ENCODE data around the gene SSC5D. TPM values are rescaled to one million over a fixed set of nuclear protein-coding genes. Genes with fewer than 3 reads are reported as not detected.

SSC5D gene
- total RNA-seq, 2 experiments from 2014 or later: 0.67 to 0.70 TPM

DNA sequence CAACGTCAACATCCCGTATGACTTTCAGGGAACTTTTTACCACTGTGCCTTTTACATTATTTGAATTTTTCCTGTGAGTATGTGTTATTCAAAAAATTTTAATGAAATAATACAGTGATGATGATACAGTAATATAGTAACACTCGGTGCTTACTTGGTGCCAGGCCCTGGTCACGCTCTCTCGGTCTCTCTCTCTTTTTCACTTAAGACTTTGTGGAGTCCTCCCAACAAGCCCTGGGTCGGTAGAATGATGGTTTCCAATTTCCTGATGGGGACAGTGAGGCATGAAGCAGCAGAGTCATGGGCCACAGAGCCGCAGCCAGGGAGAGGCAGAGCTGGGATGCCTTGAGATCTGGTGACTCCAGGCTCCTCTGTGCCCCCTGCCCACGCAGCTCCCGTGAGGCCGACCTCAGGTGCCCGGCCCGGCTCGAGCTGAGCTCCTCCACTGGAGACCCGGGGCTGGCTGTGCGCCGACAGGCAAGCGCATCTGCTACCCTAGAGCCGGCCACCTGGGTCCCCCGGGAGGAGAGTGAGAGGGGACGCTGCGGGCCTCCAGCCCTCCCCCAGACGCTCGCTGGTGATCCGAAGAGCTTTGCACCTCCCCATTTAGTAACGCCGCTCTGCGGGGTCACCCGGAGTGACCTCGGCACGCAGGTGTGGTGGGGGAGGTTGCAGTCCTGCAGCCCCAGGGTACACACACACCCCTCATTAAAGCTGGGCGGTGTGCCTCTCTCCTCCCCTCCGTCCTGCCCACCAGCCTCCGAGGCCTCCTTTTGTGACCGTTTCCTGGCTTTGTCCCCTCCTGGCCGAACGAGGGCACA is 61.5 kb downstream of the SSC5D start:
- no peak overlapping the region for H3K4me3 Mint-ChIP-seq
- DNase-seq (no peak), ATAC-seq (no peak)
- TF ChIP-seq, protein P1, sequence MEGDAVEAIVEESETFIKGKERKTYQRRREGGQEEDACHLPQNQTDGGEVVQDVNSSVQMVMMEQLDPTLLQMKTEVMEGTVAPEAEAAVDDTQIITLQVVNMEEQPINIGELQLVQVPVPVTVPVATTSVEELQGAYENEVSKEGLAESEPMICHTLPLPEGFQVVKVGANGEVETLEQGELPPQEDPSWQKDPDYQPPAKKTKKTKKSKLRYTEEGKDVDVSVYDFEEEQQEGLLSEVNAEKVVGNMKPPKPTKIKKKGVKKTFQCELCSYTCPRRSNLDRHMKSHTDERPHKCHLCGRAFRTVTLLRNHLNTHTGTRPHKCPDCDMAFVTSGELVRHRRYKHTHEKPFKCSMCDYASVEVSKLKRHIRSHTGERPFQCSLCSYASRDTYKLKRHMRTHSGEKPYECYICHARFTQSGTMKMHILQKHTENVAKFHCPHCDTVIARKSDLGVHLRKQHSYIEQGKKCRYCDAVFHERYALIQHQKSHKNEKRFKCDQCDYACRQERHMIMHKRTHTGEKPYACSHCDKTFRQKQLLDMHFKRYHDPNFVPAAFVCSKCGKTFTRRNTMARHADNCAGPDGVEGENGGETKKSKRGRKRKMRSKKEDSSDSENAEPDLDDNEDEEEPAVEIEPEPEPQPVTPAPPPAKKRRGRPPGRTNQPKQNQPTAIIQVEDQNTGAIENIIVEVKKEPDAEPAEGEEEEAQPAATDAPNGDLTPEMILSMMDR (IDR thresholded peaks at IDR 0.05): no peak
- H3K27ac Mint-ChIP-seq: no peak overlapping the region
- no peaks in the 10 kb centered on the region for H3K36me3 Mint-ChIP-seq (ENCODE audit: low read depth)
- no peaks in the 10 kb centered on the region for H3K9me3 Mint-ChIP-seq
- POLR2A ChIA-PET: interaction anchor here (1.1 kb wide), 1 partner anchor 349 kb away, joined by 3 read pairs; no protein-coding TSS in a partner anchor
- H3K27me3 Mint-ChIP-seq: peaks cover 9% of the 10 kb centered on the region
- peaks cover 2% of the 10 kb centered on the region for H3K4me1 Mint-ChIP-seq (ENCODE audit: low read depth)
- CTCF ChIA-PET: no interaction called here
- intact Hi-C loops (cut with micrococcal nuclease): no loop called here

DNA sequence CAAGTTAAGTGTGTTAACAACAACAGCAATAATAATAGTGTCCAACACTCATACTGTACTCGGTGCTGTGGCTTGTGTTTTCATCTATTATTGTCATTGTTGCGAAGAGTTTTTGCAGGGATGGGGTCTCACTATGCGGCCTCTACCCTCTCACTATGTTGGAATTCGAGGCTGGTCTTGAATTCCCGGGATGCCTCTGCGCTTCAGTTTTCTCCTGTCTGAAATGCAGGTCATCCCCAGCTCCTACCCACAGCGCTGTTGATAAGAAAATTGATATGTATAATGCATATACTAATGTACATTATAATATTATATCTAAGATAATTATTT is 62.0 kb downstream of the SSC5D start:
- TF ChIP-seq, protein P1 (IDR thresholded peaks at IDR 0.05): no peak
- no peak for ATAC-seq
- H3K27ac Mint-ChIP-seq: no peak overlapping the region
- peaks cover 9% of the 10 kb centered on the region for H3K27me3 Mint-ChIP-seq
- no peaks in the 10 kb centered on the region for H3K9me3 Mint-ChIP-seq
- no peak overlapping the region for H3K4me3 Mint-ChIP-seq
- intact Hi-C loops (cut with micrococcal nuclease): no loop called here
- ChIA-PET CTCF (no interaction called here), POLR2A (interaction anchor here (1.1 kb wide), 1 partner anchor 350 kb away, joined by 3 read pairs; no protein-coding TSS in a partner anchor)
- no peaks in the 10 kb centered on the region for H3K36me3 Mint-ChIP-seq (ENCODE audit: low read depth)
- no peak for DNase-seq
- H3K4me1 Mint-ChIP-seq (ENCODE audit: low read depth): peaks cover 2% of the 10 kb centered on the region

DNA sequence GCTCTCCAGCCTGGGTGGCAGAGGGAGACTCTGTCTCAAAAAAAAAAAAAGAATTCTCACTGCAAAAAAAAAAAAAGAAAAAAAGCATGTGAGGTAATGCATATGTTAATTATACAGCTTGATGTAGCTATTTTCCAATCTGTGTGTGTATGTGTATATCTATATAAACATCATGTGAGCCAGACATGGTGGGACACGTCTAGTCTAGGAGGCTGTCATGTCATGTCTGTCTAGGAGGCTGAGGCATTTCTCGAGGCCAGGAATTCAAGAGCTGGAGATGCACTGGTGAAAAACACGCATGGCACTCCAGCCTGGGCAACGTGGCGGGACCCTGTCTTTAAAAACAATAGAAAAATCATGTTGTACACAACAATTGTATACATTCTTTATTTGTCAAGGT is 64.0 kb downstream of the SSC5D start:
- H3K27me3 Mint-ChIP-seq: peaks cover 3% of the 10 kb centered on the region
- TF ChIP-seq, protein P1 (IDR thresholded peaks at IDR 0.05): no peak
- no peak for ATAC-seq
- CTCF ChIA-PET: interaction anchor here (0.6 to 1.3 kb wide), 3 partner anchors 32 to 54 kb away, joined by 3 to 4 read pairs (median 4); no protein-coding TSS in a partner anchor
- H3K36me3 Mint-ChIP-seq (ENCODE audit: low read depth): no peaks in the 10 kb centered on the region
- H3K27ac Mint-ChIP-seq: no peak overlapping the region
- H3K4me3 Mint-ChIP-seq: no peak overlapping the region
- intact Hi-C loops (cut with micrococcal nuclease): no loop called here
- DNase-seq: no peak
- no peaks in the 10 kb centered on the region for H3K9me3 Mint-ChIP-seq
- POLR2A ChIA-PET: no interaction called here
- peaks cover 2% of the 10 kb centered on the region for H3K4me1 Mint-ChIP-seq (ENCODE audit: low read depth)

DNA sequence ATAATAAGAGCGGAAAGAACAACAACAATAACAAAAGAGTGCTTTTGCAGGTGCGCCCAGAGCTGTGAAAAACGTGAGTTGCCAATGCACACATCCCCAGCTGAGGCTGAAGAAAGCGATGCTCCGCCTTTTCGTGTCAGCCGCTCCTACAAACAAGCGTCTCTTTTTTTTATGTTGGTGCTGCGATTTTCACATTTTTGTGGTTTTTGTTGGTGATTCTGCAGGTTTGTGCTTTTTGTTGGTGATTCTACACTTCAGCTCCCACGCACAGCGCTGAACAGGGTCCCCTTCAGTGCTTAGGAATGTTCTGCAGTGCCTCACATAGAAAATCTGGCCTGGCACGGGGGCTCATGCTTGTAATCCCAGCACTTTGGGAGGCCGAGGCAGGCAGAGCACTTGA is 64.4 kb downstream of the SSC5D start:
- Mint-ChIP-seq H3K27me3 (peaks cover 6% of the 10 kb centered on the region), H3K36me3 (ENCODE audit: low read depth) (no peaks in the 10 kb centered on the region), H3K9me3 (no peaks in the 10 kb centered on the region), H3K4me3 (no peak overlapping the region), H3K27ac (no peak overlapping the region), H3K4me1 (ENCODE audit: low read depth) (no peaks in the 10 kb centered on the region)
- TF ChIP-seq, protein P1 (IDR thresholded peaks at IDR 0.05): no peak
- intact Hi-C loops (cut with micrococcal nuclease): no loop called here
- ATAC-seq: no peak
- DNase-seq: no peak
- POLR2A ChIA-PET: no interaction called here
- CTCF ChIA-PET: interaction anchor here (0.6 to 1.3 kb wide), 3 partner anchors 33 to 54 kb away, joined by 3 to 4 read pairs (median 4); no protein-coding TSS in a partner anchor

Data from activated CD8-positive, alpha-beta T cell treated with anti-CD3 and anti-CD28 coated beads for 36 hours (primary cell).